Spleen (tissue), 7 donors: ENCODE results near the gene SRGAP1.

ENCODE experiments used
- POLR2A ChIP-seq, 3 donors: fragments of 450-650 bp; IDR thresholded peaks; one replicate each; pipeline ENCODE4 v1.5.1; 2017; ENCODE audit warnings: antibody characterized with exemption in 3 of 3, mild to moderate bottlenecking in 1 of 3
- TF ChIP-seq, protein P1 (sequence below), 11 experiments: fragments of 200-600 bp in 7 of 11; fragments of 450-650 bp in 4 of 11; sonication (generic) in 4 of 11; IDR thresholded peaks in 8 of 11; conservative IDR thresholded peaks in 3 of 11; 1 replicate in 7 of 11; 2 replicates in 4 of 11; pipeline versions ENCODE4 v1.4.0 to v1.8.0; 2016 to 2021; ENCODE audit warnings: antibody characterized with exemption in 11 of 11, inconsistent platforms in 4 of 11, mild to moderate bottlenecking in 1 of 11
- donor health status: DM: no; HTN: no; CAD: no; lungs with moderate emphysema.
- donor health status: DM: no; HTN: no; CAD: no.
- donor health status: DM: no; HTN: no; CAD: no.

DNA sequence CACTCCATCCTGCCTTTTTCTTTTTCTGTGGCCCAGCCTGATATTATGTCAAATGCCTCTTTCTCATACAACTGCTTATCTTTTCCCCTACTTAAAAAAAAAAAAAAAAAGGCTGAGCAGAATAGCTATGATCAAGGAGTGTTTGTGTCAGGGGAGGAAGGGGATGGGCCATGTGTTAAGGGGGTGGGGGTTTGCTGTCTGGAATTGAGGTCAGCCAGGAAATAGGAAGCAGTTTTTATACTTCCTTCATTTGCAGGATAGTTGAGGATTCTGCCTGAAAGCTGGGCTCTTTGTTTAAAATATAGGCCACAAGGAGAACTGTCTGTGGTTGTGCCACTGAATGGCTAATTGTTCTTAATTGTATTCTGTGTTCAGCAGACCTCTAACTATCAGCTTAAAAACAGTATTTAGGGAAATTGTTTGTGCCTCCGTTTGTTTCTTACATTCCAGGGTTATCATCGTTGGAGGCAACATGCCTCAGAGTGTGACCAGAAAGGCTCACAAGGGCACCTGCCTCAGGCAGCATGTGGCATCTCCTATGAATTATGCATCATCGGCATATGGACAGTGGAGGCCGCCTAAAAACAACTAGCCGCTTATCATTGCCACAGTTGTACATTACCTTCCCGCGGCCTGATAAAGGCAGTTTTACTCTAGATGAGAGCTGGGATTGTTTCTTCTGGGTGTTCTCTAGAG is 96.0 kb downstream of the SRGAP1 start:
- TF ChIP-seq, protein P1, sequence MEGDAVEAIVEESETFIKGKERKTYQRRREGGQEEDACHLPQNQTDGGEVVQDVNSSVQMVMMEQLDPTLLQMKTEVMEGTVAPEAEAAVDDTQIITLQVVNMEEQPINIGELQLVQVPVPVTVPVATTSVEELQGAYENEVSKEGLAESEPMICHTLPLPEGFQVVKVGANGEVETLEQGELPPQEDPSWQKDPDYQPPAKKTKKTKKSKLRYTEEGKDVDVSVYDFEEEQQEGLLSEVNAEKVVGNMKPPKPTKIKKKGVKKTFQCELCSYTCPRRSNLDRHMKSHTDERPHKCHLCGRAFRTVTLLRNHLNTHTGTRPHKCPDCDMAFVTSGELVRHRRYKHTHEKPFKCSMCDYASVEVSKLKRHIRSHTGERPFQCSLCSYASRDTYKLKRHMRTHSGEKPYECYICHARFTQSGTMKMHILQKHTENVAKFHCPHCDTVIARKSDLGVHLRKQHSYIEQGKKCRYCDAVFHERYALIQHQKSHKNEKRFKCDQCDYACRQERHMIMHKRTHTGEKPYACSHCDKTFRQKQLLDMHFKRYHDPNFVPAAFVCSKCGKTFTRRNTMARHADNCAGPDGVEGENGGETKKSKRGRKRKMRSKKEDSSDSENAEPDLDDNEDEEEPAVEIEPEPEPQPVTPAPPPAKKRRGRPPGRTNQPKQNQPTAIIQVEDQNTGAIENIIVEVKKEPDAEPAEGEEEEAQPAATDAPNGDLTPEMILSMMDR (IDR thresholded peaks at IDR 0.05 in 8 of 11, conservative IDR thresholded peaks at IDR 0.05 in 3 of 11), result no peak
- TF ChIP-seq POLR2A (IDR thresholded peaks at IDR 0.05), result no peak
